ENCODE measurements around the gene IGF2BP3.

IGF2BP3 gene

GRCh38 chr7:23371654-23372053 is 98.6 kb downstream of the IGF2BP3 start:
- DNase-seq = no peak

- DNase-seq = no peak
Measured at GRCh38 chr7:23369695-23370404, 100.4 kb downstream of the IGF2BP3 start.

GRCh38 chr7:23369100-23369499 is 101.2 kb downstream of the IGF2BP3 start:
- DNase-seq = no peak

GRCh38 chr7:23358152-23358674 is 112.1 kb downstream of the IGF2BP3 start:
- no peak for DNase-seq

GRCh38 chr7:23357190-23358093 is 112.8 kb downstream of the IGF2BP3 start:
- no peak for DNase-seq

- DNase-seq = no peak
Measured at GRCh38 chr7:23356726-23357125, 113.6 kb downstream of the IGF2BP3 start.

GRCh38 chr7:23356168-23356567 is 114.1 kb downstream of the IGF2BP3 start:
- no peak for DNase-seq

- no peak for DNase-seq
Measured at GRCh38 chr7:23353172-23353571, 117.1 kb downstream of the IGF2BP3 start.

- no peak for DNase-seq
Measured at GRCh38 chr7:23350466-23350865, 119.8 kb downstream of the IGF2BP3 start.

GRCh38 chr7:23349484-23350157 is 120.7 kb downstream of the IGF2BP3 start:
- no peak for DNase-seq

- DNase-seq = no peak
Measured at GRCh38 chr7:23347682-23348180, 122.6 kb downstream of the IGF2BP3 start.

GRCh38 chr7:23347033-23347681 is 123.1 kb downstream of the IGF2BP3 start:
- DNase-seq = no peak

GRCh38 chr7:23346316-23346715 is 124.0 kb downstream of the IGF2BP3 start:
- DNase-seq = no peak

GRCh38 chr7:23345601-23346000 is 124.7 kb downstream of the IGF2BP3 start:
- no peak for DNase-seq

- DNase-seq = no peak
Measured at GRCh38 chr7:23343806-23344475, 126.3 kb downstream of the IGF2BP3 start.

- DNase-seq = no peak
Measured at GRCh38 chr7:23343102-23343501, 127.2 kb downstream of the IGF2BP3 start.

GRCh38 chr7:23341846-23342598 is 128.3 kb downstream of the IGF2BP3 start:
- DNase-seq = no peak

- DNase-seq = no peak
Measured at GRCh38 chr7:23338863-23339262, 131.4 kb downstream of the IGF2BP3 start.

GRCh38 chr7:23338439-23338838 is 131.9 kb downstream of the IGF2BP3 start:
- DNase-seq = no peak

GRCh38 chr7:23337374-23337773 is 132.9 kb downstream of the IGF2BP3 start:
- no peak for DNase-seq

- no peak for DNase-seq
Measured at GRCh38 chr7:23336799-23337283, 133.4 kb downstream of the IGF2BP3 start.
